GM13977 (cell line): ENCODE data around the gene CHN2.

Experiments
- DNase-seq: peaks from one replicate; pipeline ENCODE4 v3.0.0; 2012; ENCODE audit warnings: low spot score
- CTCF ChIP-seq: IDR thresholded peaks from 2 replicates; pipeline ENCODE4 v1.5.1; 2012; ENCODE audit warnings: mild to moderate bottlenecking, control low read depth; ENCODE audit not compliant: insufficient read depth; ENCODE audit errors: extremely low read depth, missing control alignments
- in situ Hi-C: fragments of 300-500 bp; cut with MboI; formaldehyde crosslinking; loops from one replicate; pipeline ENCODE4 v1.12.0; 2022; ENCODE audit warnings: low sequenced_read_pairs, low pct_unique_long_range_greater_than_20kb, mixed read lengths, inconsistent platforms; ENCODE audit not compliant: unreplicated experiment

The CHN2 gene

GRCh38 chr7:29275018-29275318 lies 80.4 kb downstream of the CHN2 start:
- in situ Hi-C loops, result no loop called here
- no peak for TF ChIP-seq CTCF

GRCh38 chr7:29275493-29275892 lies 80.9 kb downstream of the CHN2 start:
- DNase-seq, result no peak
- TF ChIP-seq CTCF, result no peak
- in situ Hi-C loops, result no loop called here

More at GRCh38 chr7:29275018-29275318, 80.4 kb downstream of the CHN2 start:
- DNase-seq, result no peak

GRCh38 chr7:29276199-29276598 lies 81.6 kb downstream of the CHN2 start:
- DNase-seq, result no peak
- in situ Hi-C loops, result no loop called here
- no peak for TF ChIP-seq CTCF

- no peak for TF ChIP-seq CTCF
- in situ Hi-C loops, result no loop called here
- DNase-seq, result no peak
Observed at GRCh38 chr7:29276806-29277205, 82.2 kb downstream of the CHN2 start.

- in situ Hi-C loops, result no loop called here
- no peak for DNase-seq
- TF ChIP-seq CTCF, result no peak
Observed at GRCh38 chr7:29277436-29278215, 83.1 kb downstream of the CHN2 start.

- no peak for TF ChIP-seq CTCF
- in situ Hi-C loops, result no loop called here
- no peak for DNase-seq
Observed at GRCh38 chr7:29278337-29279069, 83.9 kb downstream of the CHN2 start.
